Measurements from ENCODE around the gene PRICKLE4.
"Not testable (repeated sequence)": the region's sequence is repeated elsewhere in the genome, so short reads cannot be mapped to it uniquely, and the experiment has no call there.

PRICKLE4 gene

GRCh38 chr6:41744236-41744787 lies 36.3 kb upstream of the PRICKLE4 start:
- no peak for FAIRE-seq

- no peak for FAIRE-seq
These were observed 34.5 kb upstream of the PRICKLE4 start for GRCh38 chr6:41746107-41746506.

GRCh38 chr6:41747256-41748101 lies 33.1 kb upstream of the PRICKLE4 start, which contains the start of gene PGC:
Gene PGC (minus strand): TSS chr6:41747397. CDS start chr6:41747334, 63 bp downstream.
- FAIRE-seq = no peak

- no peak for FAIRE-seq
These were observed 32.5 kb upstream of the PRICKLE4 start for GRCh38 chr6:41748102-41748477.

GRCh38 chr6:41748542-41748941 lies 32.0 kb upstream of the PRICKLE4 start:
- FAIRE-seq = no peak

GRCh38 chr6:41750374-41750773 lies 30.2 kb upstream of the PRICKLE4 start:
- FAIRE-seq = no peak

- no peak for FAIRE-seq
These were observed 24.7 kb upstream of the PRICKLE4 start for GRCh38 chr6:41755895-41756294.

GRCh38 chr6:41756354-41756753 lies 24.2 kb upstream of the PRICKLE4 start:
- FAIRE-seq = no peak

GRCh38 chr6:41757271-41757670 lies 23.3 kb upstream of the PRICKLE4 start:
- FAIRE-seq = no peak

GRCh38 chr6:41757931-41758640 lies 22.5 kb upstream of the PRICKLE4 start:
- no peak for FAIRE-seq

GRCh38 chr6:41758641-41759035 lies 21.9 kb upstream of the PRICKLE4 start:
- no peak for FAIRE-seq

- no peak for FAIRE-seq
These were observed 21.3 kb upstream of the PRICKLE4 start for GRCh38 chr6:41759106-41759904.

- FAIRE-seq = no peak
These were observed 20.5 kb upstream of the PRICKLE4 start for GRCh38 chr6:41759905-41760579.

- no peak for FAIRE-seq
These were observed 17.1 kb upstream of the PRICKLE4 start for GRCh38 chr6:41763470-41763869.

GRCh38 chr6:41766043-41766664 lies 14.4 kb upstream of the PRICKLE4 start:
- FAIRE-seq = not testable (repeated sequence)

- no peak for FAIRE-seq
These were observed 13.3 kb upstream of the PRICKLE4 start for GRCh38 chr6:41767112-41767833.

- no peak for FAIRE-seq
These were observed 11.9 kb upstream of the PRICKLE4 start for GRCh38 chr6:41768545-41769308.

- no peak for FAIRE-seq
These were observed 11.2 kb upstream of the PRICKLE4 start for GRCh38 chr6:41769376-41769775.

GRCh38 chr6:41770381-41771057 lies 10.1 kb upstream of the PRICKLE4 start:
- no peak for FAIRE-seq

Measured in colon (tissue), 2 donors.